Urinary bladder (tissue), 4 donors: Measurements from ENCODE around the gene ALS2. TPM values are rescaled to one million over a fixed set of nuclear protein-coding genes. Genes with fewer than 3 reads are reported as not detected.
"Not testable (repeated sequence)": the region's sequence is repeated elsewhere in the genome, so short reads cannot be mapped to it uniquely, and the experiment has no call there.

ENCODE experiments used
- DNase-seq: peaks from one replicate; pipeline ENCODE4 v3.0.0-alpha.2; 2015; ENCODE audit errors: extremely low spot score
- H3K27ac ChIP-seq: one replicate; pipeline ENCODE4 v1.5.1; 2013; ENCODE audit warnings: low read depth, mild to moderate bottlenecking, moderate library complexity
- H3K36me3 ChIP-seq: one replicate; pipeline ENCODE4 v1.6.1; 2013; ENCODE audit warnings: mild to moderate bottlenecking, moderate library complexity; ENCODE audit not compliant: insufficient read depth
- H3K4me1 ChIP-seq: one replicate; pipeline ENCODE4 v1.6.1; 2013; ENCODE audit warnings: mild to moderate bottlenecking, moderate library complexity; ENCODE audit not compliant: insufficient read depth
- H3K4me3 ChIP-seq: one replicate; pipeline ENCODE4 v1.5.1; 2013; ENCODE audit warnings: low read depth, low read length
- WGBS: extraction: QIAGEN DNeasy Blood & Tissue Kit; methylation state at CpG from one replicate; pipeline ENCODE4 v1.1.7; 2013; 5-methylcytosine and 5-hydroxymethylcytosine counted together
- polyA plus RNA-seq: library from polyadenylated mRNA; stranded (reverse); fragments of 200-250 nt; gene quantifications from one replicate; pipeline ENCODE4 v1.2.3, GENCODE V29; 2013
- small RNA-seq: library from RNA; depleted of rRNA; stranded (forward); fragments of <200 nt; gene quantifications from one replicate; pipeline ENCODE3, GENCODE V24; 2014
- total RNA-seq: library from RNA; depleted of rRNA; stranded (reverse); fragments of >200 nt; gene quantifications from one replicate; pipeline ENCODE4 v1.2.3, GENCODE V29; 2014
- donor health status: healthy with polysubstance abuse.
- donor health status: healthy.

The ALS2 gene
- total and polyA plus RNA-seq, 2 donors: 11.0 to 28.2 TPM

DNA sequence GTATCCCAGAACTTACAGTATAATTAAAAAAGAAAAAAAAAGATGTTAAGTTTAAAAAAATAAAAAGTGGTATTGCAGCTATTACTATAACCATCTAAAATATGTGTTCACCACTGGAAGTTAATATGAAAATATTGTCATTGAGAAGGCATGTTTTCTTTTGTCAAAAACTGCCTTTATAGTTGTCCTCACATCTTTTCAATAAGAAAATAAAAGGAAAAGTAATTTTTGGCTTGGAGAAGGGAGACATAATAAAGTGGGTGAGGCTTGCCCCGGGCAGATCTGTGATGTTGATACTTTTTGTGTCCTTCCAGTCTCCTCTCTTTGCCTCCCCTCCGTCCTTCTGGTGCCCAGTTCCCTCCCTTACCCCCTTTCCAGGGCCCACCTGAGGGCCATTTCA is 107.2 kb downstream of the ALS2 start:
- Histone ChIP-seq H3K36me3 (no peaks in the 10 kb centered on the region), H3K27ac (no peak overlapping the region), H3K4me3 (no peak overlapping the region), H3K4me1 (no peaks in the 10 kb centered on the region)
- no peak for DNase-seq
- 93% methylated on average over 2 of the region's 2 CpGs for WGBS

DNA sequence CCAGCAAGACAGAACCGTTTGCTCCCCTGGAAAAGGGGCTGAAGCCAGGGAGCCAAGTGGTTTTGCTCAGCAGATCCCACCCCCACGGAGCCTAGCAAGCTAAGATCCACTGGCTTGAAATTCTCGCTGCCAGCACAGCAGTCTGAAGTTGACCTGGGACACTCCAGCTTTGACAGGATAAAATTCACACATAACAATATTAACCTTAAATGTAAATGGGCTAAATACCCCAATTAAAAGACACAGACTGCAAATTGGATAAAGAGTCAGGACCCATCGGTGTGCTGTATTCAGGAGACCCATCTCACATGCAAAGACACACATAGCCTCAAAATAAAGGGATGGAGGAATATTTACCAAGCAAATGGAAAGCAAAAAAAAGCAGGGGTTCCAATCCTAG is 109.5 kb downstream of the ALS2 start:
- H3K4me1 ChIP-seq, H3K4me3 ChIP-seq, H3K27ac ChIP-seq, H3K36me3 ChIP-seq, DNase-seq: not testable (repeated sequence)
- WGBS: 48% methylated on average over 4 of the region's 4 CpGs

GRCh38 chr2:201669865-201670264 is 110.9 kb downstream of the ALS2 start:
- Histone ChIP-seq H3K4me3 (no peak overlapping the region), H3K27ac (no peak overlapping the region), H3K4me1 (no peaks in the 10 kb centered on the region), H3K36me3 (no peaks in the 10 kb centered on the region)
- 94% methylated on average over 1 of the region's 1 CpG for WGBS
- DNase-seq: no peak

DNA sequence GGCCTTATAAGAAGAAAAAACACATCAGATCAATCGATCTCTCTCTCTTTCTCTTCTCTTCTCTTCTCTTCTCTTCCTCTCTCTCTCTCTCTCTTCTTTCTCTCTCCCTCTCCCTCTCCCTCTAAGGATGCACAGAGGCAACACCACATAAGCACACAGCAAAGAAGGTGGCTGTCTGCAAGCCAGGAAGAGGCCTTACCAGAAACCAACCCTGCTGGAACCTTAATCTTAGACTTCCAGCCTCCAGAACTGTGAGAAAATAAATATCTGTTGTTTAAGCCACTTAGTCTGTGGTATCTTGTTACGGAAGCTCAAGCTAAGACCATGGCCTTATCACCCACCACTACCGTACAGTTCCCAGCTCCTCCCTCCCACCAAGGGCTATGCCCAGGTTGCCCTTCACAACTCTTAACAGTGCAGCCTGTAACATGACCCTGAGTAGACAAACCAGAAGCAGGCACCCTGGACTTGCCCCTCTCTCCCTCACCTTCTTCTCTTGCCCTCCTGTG is 112.3 kb downstream of the ALS2 start:
- H3K4me3 ChIP-seq: no peak overlapping the region
- no peaks in the 10 kb centered on the region for H3K4me1 ChIP-seq
- WGBS: 62% methylated on average over 3 of the region's 3 CpGs
- no peaks in the 10 kb centered on the region for H3K36me3 ChIP-seq
- H3K27ac ChIP-seq: no peak overlapping the region
- no peak for DNase-seq

DNA sequence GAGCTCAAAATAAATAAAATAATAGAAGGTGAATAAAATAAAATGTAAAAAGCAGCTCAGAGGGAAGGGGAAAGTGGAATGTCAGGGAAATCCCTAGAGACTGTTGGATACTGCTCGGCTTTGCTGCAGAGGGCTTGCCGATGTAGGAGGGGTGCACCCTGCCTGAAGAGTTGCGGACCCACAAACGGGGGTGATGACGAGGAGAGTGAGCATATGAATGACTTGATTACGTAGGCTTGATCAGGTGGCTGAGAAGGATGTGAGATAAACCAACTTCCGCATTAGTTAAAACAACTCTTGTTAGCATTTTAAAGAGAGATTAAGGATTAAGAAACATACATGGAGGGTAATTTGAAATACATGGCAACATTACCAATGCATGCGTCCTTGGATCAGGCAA is 116.4 kb downstream of the ALS2 start:
- Histone ChIP-seq H3K4me1 (no peaks in the 10 kb centered on the region), H3K4me3 (no peak overlapping the region), H3K36me3 (no peaks in the 10 kb centered on the region), H3K27ac (no peak overlapping the region)
- WGBS: 73% methylated on average over 8 of the region's 8 CpGs
- no peak for DNase-seq

GRCh38 chr2:201661366-201661765 is 119.4 kb downstream of the ALS2 start:
- H3K4me3 ChIP-seq: no peak overlapping the region
- 57% methylated on average over 5 of the region's 5 CpGs for WGBS
- no peaks in the 10 kb centered on the region for H3K36me3 ChIP-seq
- no peak for DNase-seq
- H3K27ac ChIP-seq: no peak overlapping the region
- H3K4me1 ChIP-seq: no peaks in the 10 kb centered on the region

GRCh38 chr2:201660293-201660895 is 120.3 kb downstream of the ALS2 start:
- H3K27ac ChIP-seq: no peak overlapping the region
- 72% methylated on average over 5 of the region's 5 CpGs for WGBS

GRCh38 chr2:201656740-201657139 is 124.0 kb downstream of the ALS2 start:
- no peak overlapping the region for H3K27ac ChIP-seq
- DNase-seq: no peak
- no peak overlapping the region for H3K4me3 ChIP-seq
- no peaks in the 10 kb centered on the region for H3K36me3 ChIP-seq
- WGBS: 81% methylated on average over 5 of the region's 5 CpGs
- H3K4me1 ChIP-seq: no peaks in the 10 kb centered on the region

More at GRCh38 chr2:201660293-201660895, 120.3 kb downstream of the ALS2 start:
- DNase-seq: no peak
- H3K36me3 ChIP-seq: no peaks in the 10 kb centered on the region
- H3K4me3 ChIP-seq: no peak overlapping the region
- no peaks in the 10 kb centered on the region for H3K4me1 ChIP-seq

DNA sequence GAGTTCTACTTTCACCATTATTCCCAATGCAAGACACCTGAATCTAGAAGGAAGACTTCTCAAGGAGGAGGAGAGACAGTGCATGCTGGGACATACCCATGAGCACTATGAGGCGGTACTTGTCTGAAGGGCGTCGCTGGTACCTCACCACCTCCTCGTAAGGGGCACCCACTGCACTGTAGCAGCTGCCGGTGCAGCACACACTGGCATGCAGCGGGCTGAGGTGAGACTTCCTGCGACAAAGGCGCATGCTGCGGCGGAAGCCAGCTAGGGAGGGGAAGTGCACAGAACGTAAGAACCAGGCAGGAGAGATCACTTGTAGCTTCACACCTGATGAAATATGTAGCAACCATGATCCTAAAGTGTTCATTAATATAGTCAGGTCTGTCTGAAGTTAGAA is 124.6 kb downstream of the ALS2 start:
- 91% methylated on average over 11 of the region's 11 CpGs for WGBS
- H3K36me3 ChIP-seq: no peaks in the 10 kb centered on the region
- H3K4me1 ChIP-seq: no peaks in the 10 kb centered on the region
- H3K27ac ChIP-seq: no peak overlapping the region
- DNase-seq: no peak
- no peak overlapping the region for H3K4me3 ChIP-seq

DNA sequence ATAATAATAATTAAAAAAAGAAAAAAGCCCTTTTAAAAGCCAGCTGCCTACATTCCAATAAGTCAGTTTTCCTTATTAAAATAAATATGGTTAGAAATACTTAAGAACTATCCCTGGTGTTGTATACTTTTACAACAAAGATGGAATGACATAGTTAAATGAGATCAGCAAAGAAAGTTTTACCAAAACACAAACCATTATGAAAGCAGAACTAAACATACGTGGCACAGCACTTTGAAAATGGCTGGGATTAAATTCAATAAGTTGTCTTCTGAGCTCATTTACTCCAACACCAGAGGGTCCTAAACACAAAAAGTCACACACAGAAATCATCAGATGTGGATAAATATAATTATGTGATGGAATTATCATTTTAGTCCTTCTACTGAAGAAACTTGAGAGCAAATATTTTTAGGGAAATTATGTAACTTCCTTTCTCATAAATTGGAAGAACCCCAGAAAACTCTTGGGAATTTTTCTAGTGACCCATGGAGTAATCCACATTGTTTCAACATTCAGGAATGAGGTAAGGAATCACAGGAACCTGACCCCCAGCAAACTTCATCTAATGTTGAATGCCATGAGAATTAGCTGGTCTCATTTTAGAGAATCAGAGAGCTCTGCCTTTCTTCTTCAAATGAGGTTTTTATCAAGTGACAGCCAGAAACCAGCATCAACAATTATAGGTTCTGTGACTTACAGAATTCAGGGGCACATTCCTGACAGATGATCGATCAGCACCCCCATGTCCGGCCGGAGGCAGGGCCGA is 125.9 kb downstream of the ALS2 start:
- Histone ChIP-seq H3K36me3 (no peaks in the 10 kb centered on the region), H3K4me1 (no peaks in the 10 kb centered on the region), H3K27ac (no peak overlapping the region), H3K4me3 (no peak overlapping the region)
- no peak for DNase-seq
- WGBS: 85% methylated on average over 5 of the region's 5 CpGs

GRCh38 chr2:201653221-201653620 is 127.5 kb downstream of the ALS2 start:
- H3K36me3 ChIP-seq: no peaks in the 10 kb centered on the region
- 86% methylated on average over 6 of the region's 6 CpGs for WGBS
- H3K4me1 ChIP-seq: no peaks in the 10 kb centered on the region
- H3K27ac ChIP-seq: no peak overlapping the region
- no peak overlapping the region for H3K4me3 ChIP-seq
- no peak for DNase-seq

Small RNA genes lying within 50 kb of the gene (small RNA-seq; reads per million reads assigned to genes)
- gene RF00019 (not detected), gene UBE2V1P11 (not detected)

Other genes with a start within 250 kb of the ALS2 start
- 56.5 TPM for gene TMEM237, start 137.4 kb downstream of the ALS2 start, total RNA-seq
- gene TMEM237, start 137.4 kb downstream of the ALS2 start, polyA plus RNA-seq: 16.6 TPM
- gene MPP4, start 82.3 kb downstream of the ALS2 start, total RNA-seq: 0.69 TPM
- gene MPP4, start 82.3 kb downstream of the ALS2 start, polyA plus RNA-seq: 0.10 TPM
- gene CDK15, start 25.6 kb upstream of the ALS2 start, total RNA-seq: 3.7 TPM
- 1.6 TPM for gene CDK15, start 25.6 kb upstream of the ALS2 start, polyA plus RNA-seq